ENCODE measurements around the gene NPFFR1.

NPFFR1 gene, protein sequence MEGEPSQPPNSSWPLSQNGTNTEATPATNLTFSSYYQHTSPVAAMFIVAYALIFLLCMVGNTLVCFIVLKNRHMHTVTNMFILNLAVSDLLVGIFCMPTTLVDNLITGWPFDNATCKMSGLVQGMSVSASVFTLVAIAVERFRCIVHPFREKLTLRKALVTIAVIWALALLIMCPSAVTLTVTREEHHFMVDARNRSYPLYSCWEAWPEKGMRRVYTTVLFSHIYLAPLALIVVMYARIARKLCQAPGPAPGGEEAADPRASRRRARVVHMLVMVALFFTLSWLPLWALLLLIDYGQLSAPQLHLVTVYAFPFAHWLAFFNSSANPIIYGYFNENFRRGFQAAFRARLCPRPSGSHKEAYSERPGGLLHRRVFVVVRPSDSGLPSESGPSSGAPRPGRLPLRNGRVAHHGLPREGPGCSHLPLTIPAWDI

DNA sequence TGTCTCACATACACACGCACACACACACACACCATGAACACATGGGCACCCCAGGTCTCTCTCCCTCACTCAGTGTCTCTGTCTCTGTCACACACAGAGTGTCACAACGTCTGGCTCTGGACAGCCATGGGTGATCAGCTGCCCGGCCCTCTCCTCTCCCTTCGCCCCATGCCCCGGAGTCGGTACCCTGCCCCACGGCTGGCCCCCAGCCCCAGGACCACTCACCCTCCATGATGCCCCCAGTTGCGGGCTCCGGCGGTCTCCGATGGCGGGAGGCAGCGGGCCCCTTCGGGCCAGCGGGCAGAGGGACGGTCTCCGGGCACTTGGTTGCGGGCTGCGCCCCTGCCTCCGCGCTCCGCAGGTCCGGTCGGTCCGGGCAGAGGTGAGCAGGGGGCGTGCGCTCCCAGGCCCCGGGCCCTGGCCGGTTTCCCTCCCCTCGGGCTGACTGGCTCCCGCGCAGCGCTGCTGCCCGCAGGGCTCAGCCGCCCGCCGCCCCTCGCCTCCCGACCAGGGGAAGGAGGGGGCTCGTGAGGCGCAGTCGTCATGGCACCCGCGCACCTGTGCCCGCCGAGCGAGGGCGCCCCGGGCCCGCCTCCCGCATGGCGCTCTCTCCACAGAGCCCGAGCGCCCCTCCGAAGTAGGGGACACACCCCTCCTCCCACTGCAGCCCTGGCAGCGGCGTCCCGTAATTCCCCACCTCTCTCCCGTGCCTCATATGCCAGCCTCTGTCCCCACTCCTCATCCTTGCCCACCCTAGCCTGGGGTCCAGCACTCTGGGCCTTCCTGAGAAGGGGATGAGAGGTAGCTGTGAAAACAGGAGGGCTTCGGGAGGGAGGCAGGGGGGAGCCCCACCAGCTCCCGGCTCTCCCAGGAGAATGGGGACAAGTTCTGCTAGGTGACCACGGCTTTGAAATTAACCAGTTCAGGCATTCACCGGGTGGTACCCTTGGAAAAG, at the start of gene NPFFR1:
NPFFR1 (minus strand) TSS at position 560 of the 955 bp plus-strand sequence; CDS start at position 232, 328 bp downstream.
- Histone ChIP-seq H3K4me3 (ENCODE audit: low read depth, low read length) (no peak within 1 kb of the TSS), H3K4me1 (ENCODE audit: control insufficient read depth, insufficient read depth, low read length, unreplicated experiment) (no peaks in the 10 kb centered on the region), H3K27me3 (ENCODE audit: insufficient read depth, low read length) (peaks cover 62% of the 10 kb centered on the region), H2AFZ (ENCODE audit: low read length, unreplicated experiment) (no peak within 1 kb of the TSS), H3K79me2 (ENCODE audit: control insufficient read depth, insufficient read depth, low read length, unreplicated experiment) (no peaks in the 10 kb centered on the region), H3K27ac (ENCODE audit: low read depth, low read length) (no peak within 1 kb of the TSS), H3K36me3 (ENCODE audit: insufficient read depth, low read length) (no peaks in the 10 kb centered on the region)

DNA sequence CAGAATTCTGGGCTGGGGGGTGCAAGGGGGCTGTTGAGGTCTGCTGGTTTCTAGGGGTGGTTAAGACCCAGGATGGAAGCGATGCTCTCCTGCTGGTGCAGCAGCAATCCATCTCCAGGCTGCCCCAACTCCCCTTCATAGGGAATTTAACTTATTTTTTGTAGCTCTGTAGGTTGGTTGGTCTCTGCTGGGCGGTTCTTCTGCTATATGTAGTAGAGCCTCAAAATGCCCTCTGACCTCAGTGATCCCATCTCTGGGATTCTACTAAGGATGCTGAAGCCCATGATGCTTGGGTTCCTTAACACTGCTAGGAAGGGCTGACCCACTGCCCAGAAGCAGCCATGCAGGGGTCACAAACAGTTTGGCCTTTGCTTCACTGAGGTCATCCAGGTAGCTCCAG, 49.5 kb upstream of the NPFFR1 start:
- Histone ChIP-seq H2AFZ (ENCODE audit: low read length, unreplicated experiment) (no peak overlapping the region), H3K4me1 (ENCODE audit: control insufficient read depth, insufficient read depth, low read length, unreplicated experiment) (peaks cover 24% of the 10 kb centered on the region), H3K27me3 (ENCODE audit: insufficient read depth, low read length) (no peaks in the 10 kb centered on the region)

DNA sequence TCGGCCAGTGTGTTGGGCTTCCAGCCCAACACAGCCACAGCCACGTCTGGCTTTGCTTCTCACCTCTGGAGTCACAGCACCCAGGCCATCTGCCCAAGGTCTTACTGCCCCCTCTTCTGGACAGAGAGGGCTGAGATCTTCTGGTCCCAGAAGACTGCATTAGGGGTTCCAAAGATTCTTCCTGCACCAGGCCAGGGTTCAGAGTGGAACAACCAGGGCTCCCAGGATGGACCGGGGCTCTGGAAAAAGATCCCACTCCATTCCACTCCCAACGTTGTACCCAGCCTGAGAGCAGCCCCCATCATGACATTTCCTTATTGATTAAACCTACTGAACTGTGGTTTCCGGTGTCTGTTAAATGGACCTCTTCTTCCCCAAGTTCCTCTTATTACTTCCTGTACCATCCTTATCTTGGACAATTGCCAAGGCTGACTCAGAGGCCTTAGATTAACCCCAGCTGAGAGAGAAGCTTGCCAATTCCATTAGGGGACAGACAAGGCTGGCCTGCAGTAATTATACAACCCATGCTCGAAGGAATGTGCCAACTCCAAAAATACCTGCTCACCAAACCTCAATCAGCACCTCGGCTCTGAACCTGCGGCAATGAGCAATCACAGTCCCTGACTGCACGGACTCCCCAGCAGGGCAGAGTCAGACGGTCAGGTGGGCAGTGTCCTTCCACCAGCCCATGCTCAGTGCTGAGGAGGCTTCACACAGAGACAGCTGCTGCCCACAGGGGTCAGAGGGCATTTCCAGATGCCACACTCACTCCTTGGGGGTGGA, 47.9 kb upstream of the NPFFR1 start:
- Histone ChIP-seq H3K27ac (ENCODE audit: low read depth, low read length) (peak overlapping the region; percentile 9; the same call in 1 of the 2 replicates), H3K4me3 (ENCODE audit: low read depth, low read length) (no peak overlapping the region), H3K27me3 (ENCODE audit: insufficient read depth, low read length) (no peaks in the 10 kb centered on the region), H2AFZ (ENCODE audit: low read length, unreplicated experiment) (no peak overlapping the region), H3K79me2 (ENCODE audit: control insufficient read depth, insufficient read depth, low read length, unreplicated experiment) (no peaks in the 10 kb centered on the region), H3K4me1 (ENCODE audit: control insufficient read depth, insufficient read depth, low read length, unreplicated experiment) (peaks cover 24% of the 10 kb centered on the region), H3K36me3 (ENCODE audit: insufficient read depth, low read length) (no peaks in the 10 kb centered on the region)

More for the DNA sequence above, 49.5 kb upstream of the NPFFR1 start:
- no peaks in the 10 kb centered on the region for H3K36me3 ChIP-seq (ENCODE audit: insufficient read depth, low read length)
- no peaks in the 10 kb centered on the region for H3K79me2 ChIP-seq (ENCODE audit: control insufficient read depth, insufficient read depth, low read length, unreplicated experiment)
- H3K4me3 ChIP-seq (ENCODE audit: low read depth, low read length): no peak overlapping the region
- no peak overlapping the region for H3K27ac ChIP-seq (ENCODE audit: low read depth, low read length)

DNA sequence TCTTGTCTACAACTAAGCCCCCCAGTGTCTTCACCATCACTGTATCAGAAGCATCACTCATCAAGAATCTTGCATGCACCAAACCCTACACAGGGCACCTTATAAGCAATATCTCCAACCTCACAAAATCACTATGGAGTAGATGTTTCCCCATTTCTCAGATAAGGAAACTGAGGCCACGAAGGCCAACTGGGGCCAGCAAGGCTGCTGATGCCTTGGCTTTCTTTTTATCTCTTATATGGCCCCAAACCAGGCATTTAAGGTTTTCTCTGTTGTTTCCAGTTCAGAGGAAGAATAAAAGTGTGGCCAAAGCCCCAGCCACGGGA, 47.3 kb upstream of the NPFFR1 start:
- H3K27ac ChIP-seq (ENCODE audit: low read depth, low read length): peak overlapping the region; percentile 9; the same call in 1 of the 2 replicates

DNA sequence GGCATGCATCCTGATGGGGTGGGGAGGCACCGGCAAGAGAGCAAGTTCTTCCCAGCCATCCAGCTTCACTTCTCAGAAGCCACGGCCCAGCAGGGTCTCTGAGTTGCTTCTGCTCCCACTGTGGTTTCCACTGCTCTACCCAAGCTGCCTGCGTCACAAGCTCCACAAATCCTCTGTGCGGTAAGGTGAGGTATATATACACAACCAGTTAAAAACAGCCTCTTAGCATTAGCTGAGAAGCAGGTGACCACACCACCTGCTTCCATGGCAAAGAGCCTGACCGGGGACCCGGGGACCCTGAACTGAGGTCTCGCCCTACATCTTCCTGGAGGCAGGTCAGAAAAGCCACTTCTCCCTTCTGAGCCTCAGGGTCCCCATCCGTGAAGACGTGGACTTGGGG, 46.9 kb upstream of the NPFFR1 start:
- Histone ChIP-seq H3K36me3 (ENCODE audit: insufficient read depth, low read length) (no peaks in the 10 kb centered on the region), H3K27me3 (ENCODE audit: insufficient read depth, low read length) (no peaks in the 10 kb centered on the region), H3K27ac (ENCODE audit: low read depth, low read length) (no peak overlapping the region), H3K4me1 (ENCODE audit: control insufficient read depth, insufficient read depth, low read length, unreplicated experiment) (peaks cover 24% of the 10 kb centered on the region), H3K4me3 (ENCODE audit: low read depth, low read length) (no peak overlapping the region), H2AFZ (ENCODE audit: low read length, unreplicated experiment) (no peak overlapping the region), H3K79me2 (ENCODE audit: control insufficient read depth, insufficient read depth, low read length, unreplicated experiment) (no peaks in the 10 kb centered on the region)

More for the DNA sequence above, 47.3 kb upstream of the NPFFR1 start:
- H3K4me1 ChIP-seq (ENCODE audit: control insufficient read depth, insufficient read depth, low read length, unreplicated experiment): peaks cover 24% of the 10 kb centered on the region
- no peak overlapping the region for H2AFZ ChIP-seq (ENCODE audit: low read length, unreplicated experiment)
- H3K4me3 ChIP-seq (ENCODE audit: low read depth, low read length): no peak overlapping the region
- no peaks in the 10 kb centered on the region for H3K36me3 ChIP-seq (ENCODE audit: insufficient read depth, low read length)
- H3K27me3 ChIP-seq (ENCODE audit: insufficient read depth, low read length): no peaks in the 10 kb centered on the region
- no peaks in the 10 kb centered on the region for H3K79me2 ChIP-seq (ENCODE audit: control insufficient read depth, insufficient read depth, low read length, unreplicated experiment)

DNA sequence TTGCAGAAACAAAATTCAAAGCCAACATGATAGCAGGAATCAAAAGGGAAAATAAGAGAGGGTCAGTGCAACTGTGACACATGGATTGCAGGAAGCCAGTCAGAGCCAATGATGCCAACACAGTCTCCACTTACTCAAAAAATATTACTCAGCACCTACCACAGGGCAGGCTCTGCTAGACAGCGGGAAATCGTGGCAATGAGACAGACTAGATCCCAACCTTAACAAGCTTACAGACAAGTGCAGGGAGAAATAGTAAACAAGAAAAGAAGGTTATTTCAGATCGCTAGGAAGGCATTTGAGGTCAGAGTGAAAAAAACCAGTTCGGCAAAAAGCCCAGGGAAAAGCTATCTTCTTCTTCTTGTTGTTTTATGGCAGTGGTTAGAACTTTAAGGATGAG, 45.2 kb upstream of the NPFFR1 start:
- no peak overlapping the region for H3K4me3 ChIP-seq (ENCODE audit: low read depth, low read length)
- no peak overlapping the region for H2AFZ ChIP-seq (ENCODE audit: low read length, unreplicated experiment)
- no peaks in the 10 kb centered on the region for H3K36me3 ChIP-seq (ENCODE audit: insufficient read depth, low read length)
- no peak overlapping the region for H3K27ac ChIP-seq (ENCODE audit: low read depth, low read length)
- no peaks in the 10 kb centered on the region for H3K27me3 ChIP-seq (ENCODE audit: insufficient read depth, low read length)
- H3K79me2 ChIP-seq (ENCODE audit: control insufficient read depth, insufficient read depth, low read length, unreplicated experiment): no peaks in the 10 kb centered on the region
- peaks cover 24% of the 10 kb centered on the region for H3K4me1 ChIP-seq (ENCODE audit: control insufficient read depth, insufficient read depth, low read length, unreplicated experiment)

DNA sequence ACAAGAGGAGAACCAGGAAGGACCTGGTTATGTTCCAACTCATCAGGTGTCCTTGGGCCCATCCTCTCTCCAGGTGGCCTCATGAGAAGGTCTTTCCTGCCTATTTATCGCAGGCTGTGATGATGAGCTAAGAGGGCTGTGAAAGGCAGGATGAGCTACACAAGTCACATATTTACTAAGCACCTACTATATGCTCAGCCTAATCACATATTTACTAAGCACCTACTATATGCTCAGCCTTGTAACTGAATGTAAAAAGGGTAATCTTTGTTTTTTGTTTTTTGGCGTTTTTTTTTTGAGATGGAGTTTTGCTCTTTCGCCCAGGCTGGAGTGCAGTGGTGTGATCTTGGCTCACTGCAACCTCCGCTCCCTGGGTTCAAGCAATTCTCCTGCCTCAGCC, 44.2 kb upstream of the NPFFR1 start:
- no peak overlapping the region for H2AFZ ChIP-seq (ENCODE audit: low read length, unreplicated experiment)
- no peaks in the 10 kb centered on the region for H3K36me3 ChIP-seq (ENCODE audit: insufficient read depth, low read length)
- H3K4me3 ChIP-seq (ENCODE audit: low read depth, low read length): no peak overlapping the region
- H3K27me3 ChIP-seq (ENCODE audit: insufficient read depth, low read length): no peaks in the 10 kb centered on the region
- H3K4me1 ChIP-seq (ENCODE audit: control insufficient read depth, insufficient read depth, low read length, unreplicated experiment): peaks cover 24% of the 10 kb centered on the region
- no peaks in the 10 kb centered on the region for H3K79me2 ChIP-seq (ENCODE audit: control insufficient read depth, insufficient read depth, low read length, unreplicated experiment)
- H3K27ac ChIP-seq (ENCODE audit: low read depth, low read length): no peak overlapping the region

DNA sequence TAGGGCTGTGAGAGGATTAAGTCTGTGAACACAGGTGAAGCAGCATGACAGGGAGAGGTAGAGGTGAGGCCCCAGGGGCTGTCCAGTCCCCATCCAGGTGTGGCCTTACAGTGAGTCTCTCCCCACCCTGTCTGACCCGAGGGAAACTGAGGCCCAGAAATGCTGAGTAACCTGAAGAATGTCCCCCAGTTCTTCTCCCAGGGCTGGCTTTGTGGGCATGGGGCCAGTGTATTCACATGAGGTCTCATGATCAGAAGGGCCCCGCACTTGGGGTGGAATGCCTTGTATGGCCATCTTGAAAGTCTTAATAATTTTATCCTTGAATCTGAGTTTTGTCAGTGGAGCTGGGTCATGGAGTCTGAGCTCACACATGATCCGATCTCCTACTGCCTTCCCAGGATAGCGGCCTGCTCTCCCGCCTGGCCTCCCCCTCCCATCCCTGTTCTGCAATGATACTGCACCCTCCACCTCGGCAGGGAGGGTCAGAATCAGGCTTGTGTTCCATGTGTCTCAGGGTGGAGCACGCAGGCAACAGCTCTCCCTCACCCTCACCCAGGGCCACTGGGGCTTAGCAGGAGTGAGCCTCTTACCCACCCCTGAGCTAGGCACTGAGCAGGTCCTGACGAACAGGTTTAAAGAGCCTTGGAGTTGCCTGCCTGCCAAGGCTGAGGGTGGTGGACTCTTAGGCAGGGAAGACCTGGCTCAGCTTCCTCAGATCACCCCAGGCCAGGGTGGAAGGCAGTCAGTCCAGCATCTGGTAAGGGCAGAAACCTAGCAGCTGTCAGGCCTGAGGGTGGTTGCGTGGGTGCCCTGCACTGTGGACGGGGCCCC, 41.4 kb upstream of the NPFFR1 start:
- Histone ChIP-seq H3K79me2 (ENCODE audit: control insufficient read depth, insufficient read depth, low read length, unreplicated experiment) (no peaks in the 10 kb centered on the region), H2AFZ (ENCODE audit: low read length, unreplicated experiment) (no peak overlapping the region), H3K27me3 (ENCODE audit: insufficient read depth, low read length) (no peaks in the 10 kb centered on the region), H3K36me3 (ENCODE audit: insufficient read depth, low read length) (no peaks in the 10 kb centered on the region), H3K4me1 (ENCODE audit: control insufficient read depth, insufficient read depth, low read length, unreplicated experiment) (peaks cover 7% of the 10 kb centered on the region), H3K27ac (ENCODE audit: low read depth, low read length) (no peak overlapping the region), H3K4me3 (ENCODE audit: low read depth, low read length) (no peak overlapping the region)

DNA sequence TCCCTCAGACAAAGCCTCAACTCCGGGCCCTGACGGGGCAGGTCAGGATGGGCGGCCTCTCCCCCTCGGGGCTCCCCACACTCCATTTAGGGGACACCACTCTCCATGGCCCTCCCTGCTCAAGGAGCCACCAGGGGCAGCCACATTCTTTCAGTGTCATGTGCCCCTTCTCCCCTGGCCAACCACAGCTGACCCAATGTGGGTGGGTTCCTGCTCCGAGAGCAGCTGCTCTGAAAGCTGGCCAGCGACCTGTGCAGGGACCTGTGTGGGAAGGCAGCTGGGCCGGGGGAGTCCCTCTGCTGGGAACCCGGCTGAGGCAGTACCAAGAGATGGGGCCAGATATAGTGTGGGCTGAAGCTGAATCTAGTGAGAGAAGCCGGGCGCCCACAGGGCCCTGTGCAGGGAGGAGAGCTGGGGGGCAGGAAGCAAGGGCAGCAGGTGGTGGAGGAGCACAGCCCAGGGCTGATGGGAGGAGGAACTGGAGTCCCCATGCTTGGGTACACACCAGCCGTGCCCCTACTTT, 40.6 kb upstream of the NPFFR1 start:
- no peak overlapping the region for H2AFZ ChIP-seq (ENCODE audit: low read length, unreplicated experiment)
- H3K27ac ChIP-seq (ENCODE audit: low read depth, low read length): no peak overlapping the region
- H3K27me3 ChIP-seq (ENCODE audit: insufficient read depth, low read length): no peaks in the 10 kb centered on the region
- H3K4me3 ChIP-seq (ENCODE audit: low read depth, low read length): no peak overlapping the region
- no peaks in the 10 kb centered on the region for H3K79me2 ChIP-seq (ENCODE audit: control insufficient read depth, insufficient read depth, low read length, unreplicated experiment)
- H3K36me3 ChIP-seq (ENCODE audit: insufficient read depth, low read length): no peaks in the 10 kb centered on the region
- peaks cover 7% of the 10 kb centered on the region for H3K4me1 ChIP-seq (ENCODE audit: control insufficient read depth, insufficient read depth, low read length, unreplicated experiment)

Data from ACC112 (cell line).